Astrocyte (in vitro differentiated cells and primary cell): Measurements from ENCODE around the gene CPNE4. TPM values are rescaled to one million over a fixed set of nuclear protein-coding genes. Genes with fewer than 3 reads are reported as not detected.
A peak's percentile ranks its signal among the peaks of the same experiment; 100 is the strongest.

Experiments used
- DNase-seq: peaks from one replicate; pipeline ENCODE4 v3.0.0-alpha.2; 2010; ENCODE audit warnings: low read depth
- FAIRE-seq: peaks from 2 replicates; lab custom pipeline; 2011; peaks lifted over from hg19 to GRCh38; lab: Jason Lieb, UNC
- H2AFZ ChIP-seq: 2 replicates; pipeline ENCODE4 v1.6.0; 2012; ENCODE audit warnings: low read depth, low read length, inconsistent platforms
- H3K27ac ChIP-seq: 2 replicates; pipeline ENCODE4 v1.5.1; 2011; ENCODE audit warnings: low read depth, low read length, inconsistent platforms
- H3K27me3 ChIP-seq: 2 replicates; pipeline ENCODE4 v1.6.0; 2011; ENCODE audit warnings: low read length, inconsistent platforms; ENCODE audit not compliant: insufficient read depth
- H3K36me3 ChIP-seq: 2 replicates; pipeline ENCODE4 v1.5.1; 2011; ENCODE audit warnings: low read length, inconsistent platforms; ENCODE audit not compliant: insufficient read depth
- H3K4me1 ChIP-seq: 2 replicates; pipeline ENCODE4 v1.5.1; 2011; ENCODE audit warnings: low read length, inconsistent platforms; ENCODE audit not compliant: insufficient read depth
- H3K4me2 ChIP-seq: 2 replicates; pipeline ENCODE4 v1.6.0; 2012; ENCODE audit warnings: low read length, inconsistent platforms
- H3K4me3 ChIP-seq: 2 replicates; pipeline ENCODE4 v1.5.1; 2011; ENCODE audit warnings: low read depth, mild to moderate bottlenecking, low read length, inconsistent platforms; ENCODE audit not compliant: insufficient read depth
- H3K79me2 ChIP-seq: 2 replicates; pipeline ENCODE4 v1.6.0; 2012; ENCODE audit warnings: mild to moderate bottlenecking, low read length, inconsistent platforms; ENCODE audit not compliant: insufficient read depth
- H3K9ac ChIP-seq: 2 replicates; pipeline ENCODE4 v1.6.0; 2012; ENCODE audit warnings: mild to moderate bottlenecking, low read length, inconsistent platforms
- H3K9me3 ChIP-seq: 2 replicates; pipeline ENCODE4 v1.5.1; 2012; ENCODE audit warnings: low read depth, mild to moderate bottlenecking, low read length, inconsistent platforms; ENCODE audit not compliant: insufficient read depth
- H4K20me1 ChIP-seq: 2 replicates; pipeline ENCODE4 v1.6.0; 2012; ENCODE audit warnings: low read length, inconsistent platforms; ENCODE audit not compliant: insufficient read depth
- H3K27ac Mint-ChIP-seq: one replicate; pipeline ENCODE4 v1.8.0; 2021; ENCODE audit warnings: mild to moderate bottlenecking, mixed read lengths; ENCODE audit not compliant: unreplicated experiment
- H3K27me3 Mint-ChIP-seq: one replicate; pipeline ENCODE4 v1.8.0; 2021; ENCODE audit warnings: low read depth, mixed read lengths; ENCODE audit not compliant: unreplicated experiment
- H3K36me3 Mint-ChIP-seq: one replicate; pipeline ENCODE4 v1.8.0; 2021; ENCODE audit warnings: low read depth, mixed read lengths; ENCODE audit not compliant: unreplicated experiment
- H3K4me1 Mint-ChIP-seq: one replicate; pipeline ENCODE4 v1.8.0; 2021; ENCODE audit warnings: low read depth, mixed read lengths; ENCODE audit not compliant: unreplicated experiment
- H3K4me3 Mint-ChIP-seq: one replicate; pipeline ENCODE4 v1.8.0; 2021; ENCODE audit warnings: mild to moderate bottlenecking, moderate library complexity, mixed read lengths; ENCODE audit not compliant: unreplicated experiment
- H3K9me3 Mint-ChIP-seq: one replicate; pipeline ENCODE4 v1.8.0; 2021; ENCODE audit warnings: mild to moderate bottlenecking, mixed read lengths; ENCODE audit not compliant: unreplicated experiment
- EZH2 ChIP-seq: IDR thresholded peaks from 2 replicates; pipeline ENCODE4 v1.6.1; 2012; ENCODE audit warnings: mild to moderate bottlenecking, low read length, inconsistent platforms; ENCODE audit not compliant: insufficient read depth
- microRNA-seq: library from miRNA; unstranded; fragments of <30 nt; microRNA quantifications from one replicate; pipeline ENCODE4 v1.2.0, GENCODE V29; 2020
- total RNA-seq: library from RNA; stranded (reverse); gene quantifications from 2 replicates; pipeline ENCODE4 v1.2.1, GENCODE V29; 2021
- TF ChIP-seq, protein P1 (sequence below): IDR thresholded peaks from 2 replicates; pipeline ENCODE4 v1.5.1; 2011; ENCODE audit warnings: low read depth, mild to moderate bottlenecking, inconsistent platforms, low read length, moderate library complexity; ENCODE audit not compliant: insufficient read depth

CPNE4 gene
- total RNA-seq, 1 donor from 2014 or later = 0.68 TPM

DNA sequence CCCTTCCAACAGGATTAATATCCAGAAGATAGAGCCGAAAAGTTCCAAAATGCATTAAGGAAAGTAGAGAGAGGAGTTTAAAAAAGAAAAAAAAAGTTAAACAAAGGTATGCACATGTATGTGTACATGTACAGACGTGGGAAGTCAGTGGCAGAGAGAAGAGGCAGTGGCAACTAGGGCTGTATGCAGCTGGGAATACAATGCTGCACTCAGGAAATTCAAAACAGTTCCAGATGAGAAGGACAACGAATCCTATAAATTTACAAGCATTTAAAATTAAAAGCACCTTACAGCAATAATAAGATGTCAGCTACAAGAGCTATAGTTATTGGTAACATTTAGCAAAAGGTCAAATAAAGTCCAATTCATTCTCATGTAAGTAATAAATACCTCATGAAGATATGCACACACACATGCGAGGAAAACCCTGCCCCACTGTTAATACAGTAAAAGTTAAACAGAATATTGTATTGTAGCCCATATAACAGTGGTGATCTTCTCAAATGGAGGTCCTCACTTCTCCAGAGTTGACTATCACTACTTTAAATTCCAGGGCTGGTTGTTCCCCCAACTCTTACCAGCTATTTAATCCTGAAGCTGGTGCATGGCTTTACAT is 550.2 kb downstream of the CPNE4 start:
- no peaks in the 10 kb centered on the region for H3K27me3 Mint-ChIP-seq
- peak overlapping the region; percentile 71 for H3K27ac Mint-ChIP-seq
- H3K4me3 Mint-ChIP-seq = no peak overlapping the region
- Histone ChIP-seq H3K4me1 (no peaks in the 10 kb centered on the region), H3K4me2 (no peak overlapping the region), H3K9ac (no peak overlapping the region), H2AFZ (no peak overlapping the region), H3K9me3 (no peaks in the 10 kb centered on the region), H3K27me3 (no peaks in the 10 kb centered on the region), H3K27ac (no peak overlapping the region), H4K20me1 (peaks cover 17% of the 10 kb centered on the region), H3K4me3 (no peak overlapping the region), H3K36me3 (peaks cover 14% of the 10 kb centered on the region), H3K79me2 (peaks cover 12% of the 10 kb centered on the region)
- FAIRE-seq (no peak), DNase-seq (no peak)
- no peaks in the 10 kb centered on the region for H3K9me3 Mint-ChIP-seq
- TF ChIP-seq EZH2 = no peak
- TF ChIP-seq, protein P1, sequence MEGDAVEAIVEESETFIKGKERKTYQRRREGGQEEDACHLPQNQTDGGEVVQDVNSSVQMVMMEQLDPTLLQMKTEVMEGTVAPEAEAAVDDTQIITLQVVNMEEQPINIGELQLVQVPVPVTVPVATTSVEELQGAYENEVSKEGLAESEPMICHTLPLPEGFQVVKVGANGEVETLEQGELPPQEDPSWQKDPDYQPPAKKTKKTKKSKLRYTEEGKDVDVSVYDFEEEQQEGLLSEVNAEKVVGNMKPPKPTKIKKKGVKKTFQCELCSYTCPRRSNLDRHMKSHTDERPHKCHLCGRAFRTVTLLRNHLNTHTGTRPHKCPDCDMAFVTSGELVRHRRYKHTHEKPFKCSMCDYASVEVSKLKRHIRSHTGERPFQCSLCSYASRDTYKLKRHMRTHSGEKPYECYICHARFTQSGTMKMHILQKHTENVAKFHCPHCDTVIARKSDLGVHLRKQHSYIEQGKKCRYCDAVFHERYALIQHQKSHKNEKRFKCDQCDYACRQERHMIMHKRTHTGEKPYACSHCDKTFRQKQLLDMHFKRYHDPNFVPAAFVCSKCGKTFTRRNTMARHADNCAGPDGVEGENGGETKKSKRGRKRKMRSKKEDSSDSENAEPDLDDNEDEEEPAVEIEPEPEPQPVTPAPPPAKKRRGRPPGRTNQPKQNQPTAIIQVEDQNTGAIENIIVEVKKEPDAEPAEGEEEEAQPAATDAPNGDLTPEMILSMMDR = no peak
- peaks cover 5% of the 10 kb centered on the region for H3K36me3 Mint-ChIP-seq
- peaks cover 15% of the 10 kb centered on the region for H3K4me1 Mint-ChIP-seq

Small RNA genes within 50 kb of the gene (microRNA-seq; reads per million reads assigned to microRNA genes)
- gene MIR5704 = not detected
